Large intestine (tissue), 3 donors: ENCODE measurements around the gene TASOR. TPM values are rescaled to one million over a fixed set of nuclear protein-coding genes. Genes with fewer than 3 reads are reported as not detected.
A peak's percentile ranks its signal among the peaks of the same experiment; 100 is the strongest.

Source experiments
- DNase-seq, 2 donors: peaks; one replicate each; pipeline versions ENCODE4 v3.0.0 to v3.0.0-alpha.2; 2013
- H3K27ac ChIP-seq: one replicate; pipeline ENCODE4 v1.5.1; 2013; ENCODE audit warnings: low read length
- H3K27me3 ChIP-seq: 2 replicates; pipeline ENCODE4 v1.6.1; 2013; ENCODE audit warnings: low read length; ENCODE audit not compliant: control insufficient read depth, insufficient read depth
- H3K36me3 ChIP-seq: 2 replicates; pipeline ENCODE4 v1.6.1; 2013; ENCODE audit warnings: low read length; ENCODE audit not compliant: control insufficient read depth, insufficient read depth
- H3K4me1 ChIP-seq: one replicate; pipeline ENCODE4 v1.6.1; 2013; ENCODE audit warnings: low read length; ENCODE audit not compliant: control insufficient read depth, insufficient read depth
- H3K4me3 ChIP-seq: one replicate; pipeline ENCODE4 v1.5.1; 2013; ENCODE audit warnings: low read length
- H3K9me3 ChIP-seq: one replicate; pipeline ENCODE4 v1.6.1; 2013; ENCODE audit warnings: mild to moderate bottlenecking, low read depth, low read length, moderate library complexity; ENCODE audit not compliant: control insufficient read depth
- WGBS: methylation state at CpG from one replicate; pipeline ENCODE4 v1.1.5; 2013; ENCODE audit warnings: low lambda C conversion rate; ENCODE audit not compliant: insufficient coverage; 5-methylcytosine and 5-hydroxymethylcytosine counted together
- polyA plus RNA-seq: library from polyadenylated mRNA; unstranded; fragments of 120-200 nt; gene quantifications from one replicate; pipeline ENCODE4 v1.2.1, GENCODE V29; 2013

The TASOR gene
- polyA plus RNA-seq, 1 donor, result 47.9 TPM

DNA sequence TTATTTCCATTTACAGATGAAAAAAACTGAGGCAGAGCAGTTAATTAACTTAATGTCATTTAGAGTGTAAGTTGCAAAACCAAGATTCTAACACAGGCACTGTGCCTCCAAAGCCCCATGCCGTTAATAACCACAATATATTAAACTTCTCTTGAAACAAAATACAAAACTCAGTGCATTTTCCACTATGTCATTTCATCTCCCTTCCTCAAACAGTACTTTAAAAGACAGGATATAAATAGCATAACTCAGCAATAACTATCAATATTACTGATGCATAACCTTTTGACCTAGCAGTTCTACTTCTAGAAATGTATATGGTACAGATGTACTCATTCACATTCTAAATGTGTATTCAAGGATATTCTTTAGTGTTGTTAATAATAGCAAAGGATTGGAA is 5.1 kb upstream of the TASOR start:
- H3K9me3 ChIP-seq, result peaks cover 7% of the 10 kb centered on the region
- no peaks in the 10 kb centered on the region for H3K27me3 ChIP-seq
- no peak overlapping the region for H3K4me3 ChIP-seq
- H3K27ac ChIP-seq, result no peak overlapping the region
- no peak for DNase-seq
- 80% methylated on average over 1 of the region's 1 CpG for WGBS
- H3K36me3 ChIP-seq, result no peaks in the 10 kb centered on the region
- peaks cover 4% of the 10 kb centered on the region for H3K4me1 ChIP-seq

DNA sequence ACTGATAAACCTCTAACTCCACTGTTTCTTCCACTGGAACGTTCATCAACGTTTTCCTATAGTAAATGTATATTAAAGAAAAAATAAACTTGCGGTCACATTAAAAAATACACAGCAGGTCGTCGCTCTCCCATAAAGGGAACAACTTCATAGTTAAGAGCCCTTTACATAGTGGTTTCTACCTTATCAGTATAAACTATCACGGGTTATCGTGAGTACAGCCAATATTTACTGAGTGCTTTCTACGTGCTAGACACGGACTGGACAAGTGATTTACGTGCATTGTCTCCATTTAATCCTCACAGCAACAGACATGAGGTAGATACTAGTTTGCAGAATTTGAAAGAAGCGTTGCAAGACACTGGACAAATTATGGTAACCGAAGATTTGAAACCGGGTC is 964 bp upstream of the TASOR start:
- no peaks in the 10 kb centered on the region for H3K27me3 ChIP-seq
- peaks cover 7% of the 10 kb centered on the region for H3K9me3 ChIP-seq
- no peak overlapping the region for H3K4me3 ChIP-seq
- H3K4me1 ChIP-seq, result peaks cover 6% of the 10 kb centered on the region
- DNase-seq, result no peak
- H3K36me3 ChIP-seq, result no peaks in the 10 kb centered on the region
- no peak overlapping the region for H3K27ac ChIP-seq
- WGBS, result 96% methylated on average over 7 of the region's 13 CpGs

DNA sequence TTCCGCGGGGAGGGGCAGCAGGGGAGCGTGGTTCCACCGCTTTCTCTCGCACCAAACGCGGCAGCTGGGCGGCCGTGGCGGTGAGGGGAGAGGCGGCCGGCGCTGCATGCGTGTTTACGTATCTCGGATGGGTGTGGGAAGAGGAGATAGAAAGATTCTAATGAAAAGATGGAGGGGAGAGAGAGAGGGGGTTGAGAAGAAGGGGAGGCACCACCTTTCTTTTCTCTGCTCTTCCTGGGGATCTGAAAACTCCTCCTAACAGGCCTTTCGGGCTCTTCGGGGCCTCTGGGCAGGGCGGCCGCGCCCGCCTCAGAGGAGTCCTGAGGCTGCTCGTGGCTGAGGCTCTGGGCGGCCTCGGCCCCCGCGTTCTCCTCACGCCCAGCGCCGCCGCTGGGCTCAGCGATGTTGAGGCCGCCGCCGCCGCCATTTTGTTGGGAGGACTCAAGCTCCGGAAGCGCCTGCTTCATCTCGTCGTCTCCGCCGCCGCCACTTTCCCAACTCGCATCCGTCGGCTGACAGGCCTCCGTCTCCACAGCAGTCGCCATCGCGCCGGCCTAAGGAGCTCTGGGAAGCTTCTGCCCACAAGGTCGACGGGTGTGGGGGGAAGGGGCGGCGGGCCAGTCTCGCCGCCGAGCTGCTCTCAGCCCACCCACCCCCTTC is 473 bp downstream of the TASOR start:
- H3K27me3 ChIP-seq, result no peaks in the 10 kb centered on the region
- peak overlapping the region; percentile 100 for H3K27ac ChIP-seq
- H3K4me1 ChIP-seq, result peaks cover 6% of the 10 kb centered on the region
- WGBS, result 0% methylated on average over 2 of the region's 58 CpGs
- H3K9me3 ChIP-seq, result peaks cover 7% of the 10 kb centered on the region
- H3K36me3 ChIP-seq, result no peaks in the 10 kb centered on the region
- DNase-seq, result peak; percentile 64 to 87
- peak overlapping the region; percentile 91 for H3K4me3 ChIP-seq

DNA sequence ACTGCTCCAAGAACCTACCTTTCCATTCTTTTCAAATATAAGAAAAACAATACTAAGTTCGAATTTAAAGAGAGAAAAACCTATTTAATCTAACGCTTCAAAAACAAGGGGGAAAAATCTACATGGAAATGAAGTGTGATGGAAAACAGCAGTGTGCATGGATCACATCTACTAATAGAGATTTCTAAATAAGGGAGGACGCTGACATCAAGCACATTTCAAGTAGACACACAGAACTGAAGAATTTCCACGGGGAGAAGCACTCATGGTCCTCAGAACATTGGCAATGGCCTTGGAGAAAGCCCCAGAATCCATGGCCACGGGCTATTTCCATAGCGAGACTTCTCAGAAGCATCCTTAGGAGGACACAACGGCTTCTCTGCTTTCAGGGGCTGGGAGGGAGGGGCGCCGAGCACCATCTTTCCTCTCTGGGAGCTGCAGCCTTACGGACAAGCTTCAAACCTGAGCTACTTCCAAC is 1.0 kb downstream of the TASOR start:
- Histone ChIP-seq H3K27ac (peak overlapping the region; percentile 100), H3K4me3 (peak overlapping the region; percentile 91), H3K4me1 (peaks cover 6% of the 10 kb centered on the region), H3K36me3 (no peaks in the 10 kb centered on the region), H3K27me3 (no peaks in the 10 kb centered on the region), H3K9me3 (peaks cover 7% of the 10 kb centered on the region)
- 88% methylated on average over 2 of the region's 10 CpGs for WGBS
- no peak for DNase-seq

DNA sequence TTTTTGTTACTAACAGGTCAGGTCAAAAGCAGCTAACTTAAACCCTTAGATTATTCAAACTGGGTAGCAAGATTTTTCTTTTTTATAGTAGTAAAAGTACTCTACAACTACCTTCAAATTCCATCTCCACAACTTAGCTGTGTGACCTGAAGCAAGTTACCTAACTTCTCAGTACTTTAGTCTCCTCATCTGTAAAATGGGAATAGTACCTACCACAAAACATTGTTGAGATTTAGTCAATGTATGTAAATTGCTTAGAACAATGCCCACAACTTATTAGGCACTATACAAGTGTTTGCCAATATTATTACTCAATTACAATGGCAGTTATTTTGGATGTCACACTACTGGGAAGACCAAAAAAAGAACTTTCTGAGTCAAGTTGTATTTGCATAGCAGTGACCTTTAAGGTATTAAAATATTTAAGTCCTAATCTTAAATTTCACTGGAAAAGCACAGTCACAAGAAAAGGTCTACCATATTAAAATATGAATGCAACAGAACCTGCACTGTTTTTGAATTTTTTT is 2.9 kb downstream of the TASOR start:
- Histone ChIP-seq H3K27me3 (no peaks in the 10 kb centered on the region), H3K9me3 (peaks cover 7% of the 10 kb centered on the region), H3K4me1 (peaks cover 6% of the 10 kb centered on the region), H3K27ac (no peak overlapping the region), H3K4me3 (no peak overlapping the region), H3K36me3 (no peaks in the 10 kb centered on the region)
- DNase-seq, result no peak

DNA sequence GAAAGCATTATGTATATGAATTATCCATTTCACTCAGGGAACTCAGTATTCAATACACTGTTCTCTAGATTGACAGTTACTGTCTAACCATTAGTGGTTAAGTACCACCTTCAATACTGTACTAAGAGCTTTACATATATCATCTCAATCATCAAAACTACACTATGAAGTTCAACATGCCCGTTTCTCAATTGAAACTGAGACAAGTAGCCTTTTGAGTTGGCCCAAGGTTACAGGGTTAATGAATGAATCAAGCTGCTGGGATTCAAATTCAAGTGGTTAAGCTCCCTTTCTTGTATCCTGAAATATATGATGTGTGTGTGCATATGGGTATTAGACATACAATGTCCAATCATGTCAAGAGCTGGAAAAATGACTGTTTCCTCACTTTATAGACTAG is 5.8 kb downstream of the TASOR start:
- peaks cover 3% of the 10 kb centered on the region for H3K36me3 ChIP-seq
- peaks cover 2% of the 10 kb centered on the region for H3K4me1 ChIP-seq
- no CpG with 5 or more reads among the region's 1 CpG for WGBS
- no peak overlapping the region for H3K27ac ChIP-seq
- no peaks in the 10 kb centered on the region for H3K9me3 ChIP-seq
- H3K27me3 ChIP-seq, result no peaks in the 10 kb centered on the region
- DNase-seq, result no peak
- no peak overlapping the region for H3K4me3 ChIP-seq

DNA sequence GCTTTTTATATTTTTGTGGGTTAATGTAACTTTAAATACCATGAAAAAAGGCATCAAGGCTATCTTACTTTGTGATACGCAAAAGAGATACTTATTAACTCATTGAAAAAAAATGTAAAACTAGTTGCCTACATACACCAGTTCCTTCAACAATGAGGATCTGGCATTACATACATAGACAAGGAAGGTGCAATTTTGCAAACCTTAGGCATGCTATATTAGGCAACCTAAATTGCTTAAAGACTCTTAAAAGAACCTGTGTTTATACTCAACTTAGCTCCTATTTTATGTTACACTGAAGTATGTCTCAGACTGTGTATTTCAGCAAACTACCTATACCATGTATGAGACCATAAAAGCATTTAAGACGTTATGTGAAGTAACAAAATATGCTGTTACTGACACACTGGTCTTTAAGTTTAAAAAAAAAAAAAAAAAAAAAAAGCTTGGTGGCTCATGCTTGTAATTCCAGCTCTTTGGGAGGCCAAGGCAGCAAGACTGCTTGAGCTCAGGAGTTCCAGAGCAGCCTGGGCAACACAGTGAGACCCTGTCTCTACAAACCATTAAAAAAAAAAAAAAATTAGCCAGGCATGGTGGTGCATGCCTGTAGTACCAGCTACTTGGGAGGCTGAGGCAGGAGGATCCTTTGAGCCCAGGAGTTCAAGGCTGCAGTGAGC is 9.1 kb downstream of the TASOR start:
- no peak overlapping the region for H3K27ac ChIP-seq
- H3K4me1 ChIP-seq, result no peaks in the 10 kb centered on the region
- H3K27me3 ChIP-seq, result no peaks in the 10 kb centered on the region
- no CpG with 5 or more reads among the region's 2 CpGs for WGBS
- H3K9me3 ChIP-seq, result no peaks in the 10 kb centered on the region
- peaks cover 17% of the 10 kb centered on the region for H3K36me3 ChIP-seq
- H3K4me3 ChIP-seq, result no peak overlapping the region
- DNase-seq, result no peak

DNA sequence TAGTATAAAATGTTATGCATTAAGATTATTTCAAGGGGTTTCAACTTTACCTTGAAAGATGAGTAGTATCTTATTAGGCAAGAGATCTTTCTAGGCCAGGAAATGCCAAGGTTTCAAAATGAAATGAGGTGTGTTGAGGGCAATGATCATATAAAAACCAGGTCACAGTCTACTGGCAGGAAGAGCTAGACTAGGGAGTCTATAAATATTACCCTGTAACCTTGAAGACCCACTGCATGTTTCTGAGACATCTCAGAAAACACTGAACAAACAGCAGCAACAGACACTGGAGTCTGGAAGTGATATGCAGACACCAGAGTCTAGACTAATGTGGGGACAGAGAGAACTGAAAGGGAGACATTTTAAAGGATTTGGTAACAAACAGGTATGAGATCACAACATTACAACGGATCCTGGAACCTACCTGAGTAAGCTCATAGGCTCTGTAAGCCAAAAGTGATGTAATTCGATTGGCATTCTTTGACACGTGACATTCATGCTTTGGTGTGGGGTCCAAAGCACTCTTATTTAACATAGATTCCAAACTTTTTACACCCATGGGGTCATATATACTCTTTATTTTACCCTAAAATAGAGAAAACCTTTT is 15.0 kb downstream of the TASOR start:
- 100% methylated on average over 1 of the region's 3 CpGs for WGBS
- DNase-seq, result peak in 1 of 2 donors; percentile 9
- no peak overlapping the region for H3K27ac ChIP-seq
- no peaks in the 10 kb centered on the region for H3K9me3 ChIP-seq
- H3K4me1 ChIP-seq, result no peaks in the 10 kb centered on the region
- H3K4me3 ChIP-seq, result no peak overlapping the region
- no peaks in the 10 kb centered on the region for H3K27me3 ChIP-seq
- H3K36me3 ChIP-seq, result peaks cover 54% of the 10 kb centered on the region

DNA sequence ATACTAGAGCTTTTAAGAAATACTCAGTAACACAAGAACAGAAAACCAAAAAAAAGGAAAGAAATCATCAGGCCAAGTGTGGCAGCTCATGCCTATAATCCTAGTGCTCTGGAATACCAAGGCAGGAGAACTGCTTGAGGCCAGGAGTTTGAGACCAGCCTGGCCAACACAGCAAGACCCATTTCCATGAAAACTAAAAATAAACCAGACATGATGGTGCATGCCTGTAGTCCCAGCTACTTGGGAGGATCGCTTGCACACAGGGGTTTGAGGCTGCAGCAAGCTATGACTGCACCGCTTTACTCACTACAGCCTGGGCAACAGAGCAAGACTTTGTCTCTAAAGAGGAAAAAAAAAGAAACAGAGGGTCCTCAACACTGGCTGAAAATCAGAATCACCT is 18.2 kb downstream of the TASOR start:
- no peak overlapping the region for H3K4me3 ChIP-seq
- H3K36me3 ChIP-seq, result peaks cover 63% of the 10 kb centered on the region
- no peaks in the 10 kb centered on the region for H3K27me3 ChIP-seq
- H3K27ac ChIP-seq, result no peak overlapping the region
- H3K4me1 ChIP-seq, result no peaks in the 10 kb centered on the region
- no peak for DNase-seq
- WGBS, result no CpG with 5 or more reads among the region's 2 CpGs
- no peaks in the 10 kb centered on the region for H3K9me3 ChIP-seq

DNA sequence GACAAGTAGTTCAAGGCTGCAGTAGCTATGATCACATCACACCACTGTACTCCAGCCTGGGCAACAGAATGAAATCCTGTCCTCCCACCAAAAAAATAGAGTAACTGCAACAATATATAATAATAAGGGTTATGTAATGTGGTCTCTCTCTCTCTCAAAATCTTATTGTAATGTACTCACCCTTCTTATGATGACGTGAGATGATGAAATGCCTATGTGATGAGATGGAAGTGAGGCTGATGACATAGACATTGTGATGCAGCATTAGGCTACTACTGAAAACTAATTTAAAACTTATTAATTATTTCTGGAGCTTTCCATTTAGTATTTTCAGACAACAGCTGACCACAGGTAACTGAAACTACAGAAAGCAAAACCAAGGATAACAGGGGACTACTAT is 27.4 kb downstream of the TASOR start:
- peaks cover 52% of the 10 kb centered on the region for H3K36me3 ChIP-seq
- WGBS, result no CpG with 5 or more reads among the region's 1 CpG
- no peak for DNase-seq

More for the DNA sequence above, 27.4 kb downstream of the TASOR start:
- Histone ChIP-seq H3K27ac (no peak overlapping the region), H3K4me1 (no peaks in the 10 kb centered on the region), H3K4me3 (no peak overlapping the region), H3K27me3 (no peaks in the 10 kb centered on the region), H3K9me3 (peaks cover 4% of the 10 kb centered on the region)
